ENCODE results near the gene SCAF4. TPM values are rescaled to one million over a fixed set of nuclear protein-coding genes. Genes with fewer than 3 reads are reported as not detected.

Gene SCAF4
- total and polyA plus RNA-seq, 2 of the 8 experiments (the other 6 are each of a cell fraction or from before 2014, with no cell fraction given) = 28.9 to 55.1 TPM

- TF ChIP-seq CHD7 (IDR thresholded peaks at IDR 0.05; ENCODE audit: insufficient replicate concordance, low read length) (no peak), MAX (IDR thresholded peaks at IDR 0.05) (no peak), RNF2 (IDR thresholded peaks at IDR 0.05; ENCODE audit: borderline replicate concordance, low read depth, low read length, missing control alignments, poor library complexity, severe bottlenecking) (no peak), CTBP2 (IDR thresholded peaks at IDR 0.05; ENCODE audit: borderline replicate concordance, insufficient read depth, insufficient read length, low read length) (no peak), POLR2AphosphoS5 (IDR thresholded peaks at IDR 0.05; ENCODE audit: low read depth, low read length) (no peak), ATF2 (IDR thresholded peaks at IDR 0.05; ENCODE audit: low read length) (no peak)
These were observed 23.1 kb upstream of the SCAF4 start (continued) for GRCh38 chr21:31755027-31755426.
